HT1080 (cell line): Measurements from ENCODE around the gene TEX47. TPM values are rescaled to one million over a fixed set of nuclear protein-coding genes. Genes with fewer than 3 reads are reported as not detected.

Source experiments
- DNase-seq: peaks from one replicate; pipeline ENCODE4 v3.0.0-alpha.2; 2015; ENCODE audit warnings: low read depth
- small RNA-seq: library from RNA; depleted of rRNA; stranded (forward); fragments of <200 nt; gene quantifications from one replicate; pipeline ENCODE3, GENCODE V24; 2014
- total RNA-seq: library from RNA; depleted of rRNA; stranded (reverse); fragments of >200 nt; shearing (Covaris generic); gene quantifications from 2 replicates; pipeline ENCODE4 v1.2.3, GENCODE V29; 2014; rRNA removed

The TEX47 gene
- total RNA-seq, 1 experiment from 2014 or later: not detected

- no peak for DNase-seq
Observed at GRCh38 chr7:88756802-88757201, 38.7 kb downstream of the TEX47 start.

- no peak for DNase-seq
Observed at GRCh38 chr7:88746126-88746525, 49.4 kb downstream of the TEX47 start.

Small RNA genes within 50 kb of the gene (small RNA-seq; reads per million reads assigned to genes)
- gene AC002127.1: not detected

Other genes with a start within 250 kb of the TEX47 start
- gene ZNF804B, start 36.0 kb downstream of the TEX47 start, total RNA-seq: not detected in 2 replicates